ENCODE measurements around the gene TPCN1. TPM values are rescaled to one million over a fixed set of nuclear protein-coding genes. Genes with fewer than 3 reads are reported as not detected.

Gene TPCN1
- total and polyA plus RNA-seq, 2 experiments from 2014 or later: 14.4 to 16.2 TPM

- 0 out of 2 replicates have a peak, but pooled peaks cover 3% of the 10 kb centered on the region for H3F3A ChIP-seq (replicated peaks; ENCODE audit: low read depth)
- TF ChIP-seq STAT1 (IDR thresholded peaks at IDR 0.05; ENCODE audit: unreplicated experiment): no peak
- TF ChIP-seq ZNF114 (CRISPR knock-in tag; IDR thresholded peaks at IDR 0.05): no peak
- no peak for TF ChIP-seq JUNB (IDR thresholded peaks at IDR 0.05; ENCODE audit: unreplicated experiment)
- no peak for TF ChIP-seq EZH2phosphoT487 (IDR thresholded peaks at IDR 0.05; ENCODE audit: unreplicated experiment)
- no peak for TF ChIP-seq ZNF462 (CRISPR knock-in tag; IDR thresholded peaks at IDR 0.05)
- TF ChIP-seq ETS1 (IDR thresholded peaks at IDR 0.05): no peak
- TF ChIP-seq POLR2AphosphoS5 (IDR thresholded peaks at IDR 0.05; ENCODE audit: low read depth): no peak
- TF ChIP-seq, protein P1, sequence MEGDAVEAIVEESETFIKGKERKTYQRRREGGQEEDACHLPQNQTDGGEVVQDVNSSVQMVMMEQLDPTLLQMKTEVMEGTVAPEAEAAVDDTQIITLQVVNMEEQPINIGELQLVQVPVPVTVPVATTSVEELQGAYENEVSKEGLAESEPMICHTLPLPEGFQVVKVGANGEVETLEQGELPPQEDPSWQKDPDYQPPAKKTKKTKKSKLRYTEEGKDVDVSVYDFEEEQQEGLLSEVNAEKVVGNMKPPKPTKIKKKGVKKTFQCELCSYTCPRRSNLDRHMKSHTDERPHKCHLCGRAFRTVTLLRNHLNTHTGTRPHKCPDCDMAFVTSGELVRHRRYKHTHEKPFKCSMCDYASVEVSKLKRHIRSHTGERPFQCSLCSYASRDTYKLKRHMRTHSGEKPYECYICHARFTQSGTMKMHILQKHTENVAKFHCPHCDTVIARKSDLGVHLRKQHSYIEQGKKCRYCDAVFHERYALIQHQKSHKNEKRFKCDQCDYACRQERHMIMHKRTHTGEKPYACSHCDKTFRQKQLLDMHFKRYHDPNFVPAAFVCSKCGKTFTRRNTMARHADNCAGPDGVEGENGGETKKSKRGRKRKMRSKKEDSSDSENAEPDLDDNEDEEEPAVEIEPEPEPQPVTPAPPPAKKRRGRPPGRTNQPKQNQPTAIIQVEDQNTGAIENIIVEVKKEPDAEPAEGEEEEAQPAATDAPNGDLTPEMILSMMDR (conservative IDR thresholded peaks at IDR 0.05; ENCODE audit: low read depth in 2 of 2): no peak
- no peak for TF ChIP-seq CREB1 (CRISPR knock-in tag; IDR thresholded peaks at IDR 0.05; ENCODE audit: low read depth)
- Mint-ChIP-seq H3K4me3 (no peak overlapping the region), H3K36me3 (ENCODE audit: low read depth) (peaks cover 51% of the 10 kb centered on the region), H3K4me1 (peaks cover 16% of the 10 kb centered on the region), H3K27me3 (ENCODE audit: insufficient read depth, low read depth, poor library complexity) (peaks cover 11% of the 10 kb centered on the region), H3K27ac (peak overlapping the region; percentile 52; the same call in 1 of the 2 replicates), H3K9me3 (no peaks in the 10 kb centered on the region)
- H3K79me2 ChIP-seq (replicated peaks; ENCODE audit: insufficient read depth): peaks cover 16% of the 10 kb centered on the region
- H3K27ac ChIP-seq (ENCODE audit: low read depth): no peak overlapping the region
- H2AFZ ChIP-seq: no peak overlapping the region
- peaks cover 4% of the 10 kb centered on the region; the same call in 1 of the 2 replicates for H3K4me1 ChIP-seq (ENCODE audit: insufficient read depth)
- peak; percentile 71 for ATAC-seq
- H3K36me3 ChIP-seq (ENCODE audit: insufficient read depth): peaks cover 4% of the 10 kb centered on the region; the same call in 1 of the 2 replicates
- no peak overlapping the region for H3K4me2 ChIP-seq
- no peaks in the 10 kb centered on the region for H3K9me2 ChIP-seq (ENCODE audit: insufficient read depth)
- peak; percentile 62 for DNase-seq (ENCODE audit: low spot score)
- H4K20me1 ChIP-seq (replicated peaks; ENCODE audit: insufficient read depth): peaks cover 20% of the 10 kb centered on the region
- H3K27me3 ChIP-seq (ENCODE audit: insufficient read depth): no peaks in the 10 kb centered on the region
- no peak overlapping the region for H3K4me3 ChIP-seq
Measured at GRCh38 chr12:113190761-113191160, 30.5 kb upstream of the TPCN1 start.
